HPDE6-E6E7 (cell line): Measurements from ENCODE around the gene EVA1A.

Source experiments
- DNase-seq: peaks from one replicate; pipeline ENCODE4 v3.0.0; 2011; ENCODE audit warnings: missing footprints; ENCODE audit errors: extremely low spot score

Gene EVA1A

GRCh38 chr2:75589391-75590105 lies 28.8 kb upstream of the EVA1A start:
- no peak for DNase-seq

- no peak for DNase-seq
Measured at GRCh38 chr2:75587954-75588587, 27.3 kb upstream of the EVA1A start.

GRCh38 chr2:75586971-75587370 lies 26.2 kb upstream of the EVA1A start:
- no peak for DNase-seq

GRCh38 chr2:75582840-75583239 lies 22.1 kb upstream of the EVA1A start:
- DNase-seq, result no peak

GRCh38 chr2:75580606-75581005 lies 19.9 kb upstream of the EVA1A start:
- no peak for DNase-seq

GRCh38 chr2:75580156-75580555 lies 19.4 kb upstream of the EVA1A start:
- no peak for DNase-seq

- no peak for DNase-seq
Measured at GRCh38 chr2:75579186-75579585, 18.4 kb upstream of the EVA1A start.

GRCh38 chr2:75577280-75577679 lies 16.5 kb upstream of the EVA1A start:
- DNase-seq, result no peak

GRCh38 chr2:75574106-75574505 lies 13.4 kb upstream of the EVA1A start:
- DNase-seq, result no peak

- DNase-seq, result no peak
Measured at GRCh38 chr2:75573145-75573878, 12.6 kb upstream of the EVA1A start.

- no peak for DNase-seq
Measured at GRCh38 chr2:75571730-75572430, 11.1 kb upstream of the EVA1A start.

GRCh38 chr2:75570948-75571729 lies 10.4 kb upstream of the EVA1A start:
- no peak for DNase-seq

- no peak for DNase-seq
Measured at GRCh38 chr2:75570024-75570947, 9.5 kb upstream of the EVA1A start.

GRCh38 chr2:75569546-75569945 lies 8.8 kb upstream of the EVA1A start:
- no peak for DNase-seq

GRCh38 chr2:75568174-75568573 lies 7.4 kb upstream of the EVA1A start:
- DNase-seq, result no peak

- no peak for DNase-seq
Measured at GRCh38 chr2:75565472-75566462, 5.0 kb upstream of the EVA1A start.

- DNase-seq, result no peak
Measured at GRCh38 chr2:75564713-75565359, 4.1 kb upstream of the EVA1A start.

- no peak for DNase-seq
Measured at GRCh38 chr2:75564026-75564688, 3.4 kb upstream of the EVA1A start.
